Mucosa of stomach (tissue), 1 donor: ENCODE data around the gene FAM90A1.
A peak's percentile ranks its signal among the peaks of the same experiment; 100 is the strongest.
"Not testable (repeated sequence)": the region's sequence is repeated elsewhere in the genome, so short reads cannot be mapped to it uniquely, and the experiment has no call there.

Source experiments
- H3K27me3 ChIP-seq: one replicate; pipeline ENCODE4 v1.7.0; 2013; ENCODE audit warnings: mild to moderate bottlenecking, low read length; ENCODE audit not compliant: control insufficient read depth, insufficient read depth
- H3K36me3 ChIP-seq: one replicate; pipeline ENCODE4 v1.7.0; 2013; ENCODE audit warnings: low read length; ENCODE audit not compliant: control insufficient read depth, insufficient read depth
- H3K4me1 ChIP-seq: one replicate; pipeline ENCODE4 v1.7.0; 2013; ENCODE audit warnings: mild to moderate bottlenecking, low read length; ENCODE audit not compliant: control insufficient read depth, insufficient read depth
- H3K4me3 ChIP-seq: one replicate; pipeline ENCODE4 v1.7.0; 2013; ENCODE audit warnings: low read length
- H3K9ac ChIP-seq: one replicate; pipeline ENCODE4 v1.7.0; 2013; ENCODE audit warnings: mild to moderate bottlenecking, low read length, moderate library complexity
- H3K9me3 ChIP-seq: one replicate; pipeline ENCODE4 v1.7.0; 2013; ENCODE audit warnings: mild to moderate bottlenecking, low read length, moderate library complexity; ENCODE audit not compliant: control insufficient read depth
- donor health status: Pancreatic carcinoma.

Gene FAM90A1

DNA sequence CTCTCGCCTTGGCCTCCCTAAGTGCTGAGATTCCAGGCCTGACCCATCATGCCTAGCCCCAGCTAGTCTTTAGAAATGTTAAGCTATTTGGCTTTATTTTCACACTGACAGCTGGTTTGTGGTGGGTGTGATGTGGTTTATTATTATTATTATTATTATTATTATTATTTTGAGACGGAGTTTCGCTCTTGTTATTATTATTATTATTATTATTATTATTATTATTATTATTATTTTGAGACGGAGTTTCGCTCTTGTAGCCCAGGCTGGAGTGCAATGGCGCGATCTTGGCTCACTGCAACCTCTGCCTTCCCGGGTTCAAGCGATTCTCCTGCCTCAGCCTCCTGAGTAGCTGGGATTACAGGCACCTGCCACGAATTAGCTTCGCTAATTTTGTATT lies 1.2 kb upstream of the FAM90A1 start:
- not testable (repeated sequence) for H3K4me3 ChIP-seq, H3K27me3 ChIP-seq, H3K36me3 ChIP-seq, H3K9ac ChIP-seq, H3K9me3 ChIP-seq, H3K4me1 ChIP-seq

- H3K27me3 ChIP-seq, H3K9me3 ChIP-seq, H3K4me3 ChIP-seq, H3K4me1 ChIP-seq, H3K36me3 ChIP-seq: not testable (repeated sequence)
- H3K9ac ChIP-seq, result peak overlapping the region; percentile 28
Measured at GRCh38 chr12:8227732-8228077, 287 bp upstream of the FAM90A1 start.

- Histone ChIP-seq H3K4me1 (no peaks in the 10 kb centered on the region), H3K9me3 (no peaks in the 10 kb centered on the region), H3K36me3 (no peaks in the 10 kb centered on the region), H3K27me3 (no peaks in the 10 kb centered on the region), H3K4me3 (no peak overlapping the region), H3K9ac (no peak overlapping the region)
Measured at GRCh38 chr12:8226355-8226754, 1.1 kb downstream of the FAM90A1 start.

DNA sequence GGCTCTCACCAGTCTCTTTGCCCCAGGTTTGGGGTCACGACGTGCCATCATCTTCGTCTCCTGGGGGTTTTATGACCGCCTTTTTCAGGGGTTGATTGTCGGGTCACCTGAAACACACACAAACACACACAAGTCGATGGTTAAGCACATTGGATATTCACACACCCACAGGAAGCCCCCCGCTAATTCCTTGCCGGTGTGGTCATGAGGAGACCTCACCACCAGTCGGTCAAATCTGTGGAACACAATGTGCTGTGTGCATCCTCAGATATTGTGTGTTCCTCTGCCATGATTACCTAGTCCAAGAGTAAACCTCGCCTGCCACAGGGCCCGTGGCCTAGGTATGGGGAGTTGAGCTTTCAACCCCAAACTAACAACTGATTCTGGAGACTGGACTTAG lies 2.6 kb downstream of the FAM90A1 start:
- not testable (repeated sequence) for H3K9me3 ChIP-seq, H3K4me3 ChIP-seq, H3K36me3 ChIP-seq, H3K9ac ChIP-seq, H3K27me3 ChIP-seq, H3K4me1 ChIP-seq

DNA sequence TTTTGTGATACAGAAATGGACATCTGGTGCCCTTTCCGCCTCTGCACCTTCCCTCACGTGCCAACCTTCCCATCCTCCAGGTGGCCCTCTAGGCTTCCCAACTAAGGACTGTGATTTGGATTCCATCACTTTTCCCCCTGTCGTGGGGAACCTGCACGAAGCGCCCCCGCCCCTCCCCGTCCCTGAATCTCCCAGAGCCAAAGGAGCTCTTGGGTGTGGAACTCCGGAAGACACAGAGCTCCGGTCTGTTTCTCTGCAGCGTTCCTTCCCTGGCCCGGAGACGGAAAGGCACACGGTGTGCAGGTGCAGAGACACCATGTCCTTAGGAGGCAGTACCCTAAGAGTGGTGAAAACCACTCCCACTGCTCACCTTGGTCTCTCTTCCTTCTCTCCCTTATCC lies 3.8 kb downstream of the FAM90A1 start:
- H3K27me3 ChIP-seq, H3K4me1 ChIP-seq, H3K9me3 ChIP-seq, H3K9ac ChIP-seq, H3K36me3 ChIP-seq, H3K4me3 ChIP-seq: not testable (repeated sequence)

DNA sequence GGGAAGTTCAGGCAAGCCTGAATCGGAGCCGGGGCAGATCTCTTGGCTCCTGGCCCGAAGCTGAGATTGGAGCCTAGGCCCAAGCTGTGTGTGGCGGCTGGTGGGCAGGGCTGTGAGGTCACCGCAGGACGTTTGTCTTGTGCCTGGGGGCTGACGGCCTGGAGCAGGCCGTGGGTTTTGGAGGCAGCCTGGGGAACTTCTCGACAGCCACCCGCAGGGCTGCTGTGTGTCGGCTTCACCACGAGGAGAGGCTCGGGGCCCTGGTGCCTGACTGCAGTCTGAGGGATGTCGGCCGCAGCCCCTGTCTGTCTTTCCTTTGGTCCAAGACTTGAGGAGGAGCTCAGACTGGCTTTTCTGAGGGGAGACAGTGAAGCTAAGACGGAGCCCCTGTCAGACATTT lies 5.1 kb downstream of the FAM90A1 start:
- not testable (repeated sequence) for H3K4me1 ChIP-seq, H3K9ac ChIP-seq, H3K9me3 ChIP-seq, H3K36me3 ChIP-seq, H3K27me3 ChIP-seq, H3K4me3 ChIP-seq

- H3K9me3 ChIP-seq, H3K4me1 ChIP-seq, H3K27me3 ChIP-seq, H3K4me3 ChIP-seq, H3K9ac ChIP-seq, H3K36me3 ChIP-seq: not testable (repeated sequence)
Measured at GRCh38 chr12:8221844-8222243, 5.6 kb downstream of the FAM90A1 start.

DNA sequence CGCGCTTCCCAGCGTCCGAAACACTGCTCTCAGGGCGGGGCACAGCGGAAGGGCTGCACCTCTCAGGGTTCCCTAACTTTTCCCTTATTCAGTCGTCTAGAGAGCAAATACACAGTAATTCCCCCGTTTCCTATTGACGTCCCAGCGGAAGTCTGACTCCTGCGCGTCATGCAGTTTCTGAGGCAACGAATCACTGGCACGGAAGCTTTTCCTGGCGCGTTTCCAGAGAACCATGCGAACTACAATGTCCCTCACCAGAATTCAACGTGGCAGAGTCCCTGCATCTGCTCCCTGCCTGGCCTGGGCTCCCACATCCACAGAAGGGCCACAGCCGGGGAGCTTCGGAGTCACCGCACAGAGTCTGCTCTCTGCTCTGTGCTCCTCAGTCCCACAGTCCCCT lies 6.0 kb downstream of the FAM90A1 start:
- H3K9me3 ChIP-seq, H3K27me3 ChIP-seq, H3K9ac ChIP-seq, H3K4me1 ChIP-seq, H3K36me3 ChIP-seq, H3K4me3 ChIP-seq: not testable (repeated sequence)

DNA sequence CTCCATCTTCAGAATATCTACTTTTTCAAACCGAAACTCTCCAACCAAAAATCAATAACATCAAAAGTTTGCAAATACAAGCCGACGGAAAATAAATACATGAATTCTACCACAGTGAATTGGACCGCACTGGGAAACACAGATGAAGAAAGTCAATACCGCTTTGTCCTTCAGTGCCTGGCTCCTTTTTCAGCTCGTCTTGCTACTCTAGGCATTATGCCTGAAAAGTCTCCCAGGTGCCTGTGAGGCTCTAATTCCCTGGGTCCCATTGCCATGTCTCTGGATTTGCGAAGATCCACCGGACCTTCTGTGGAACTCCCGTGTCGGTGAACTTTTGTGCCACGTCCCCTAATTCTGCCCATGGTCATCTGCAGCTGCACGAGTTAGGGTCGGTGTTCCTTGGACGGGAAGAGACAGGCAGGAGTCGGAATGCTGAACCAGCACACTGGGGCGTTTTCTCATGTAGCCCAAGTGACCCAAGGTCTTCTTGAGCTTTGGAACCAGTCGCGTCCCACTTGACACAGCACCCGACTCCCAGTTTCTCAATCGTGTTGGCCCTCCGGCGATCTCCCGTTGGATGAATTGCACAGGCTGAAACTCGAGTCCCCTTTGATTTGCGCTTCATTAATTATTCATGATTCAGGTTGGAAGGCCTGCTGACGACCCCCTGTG lies 8.6 kb downstream of the FAM90A1 start:
- not testable (repeated sequence) for H3K9me3 ChIP-seq, H3K4me1 ChIP-seq, H3K9ac ChIP-seq, H3K36me3 ChIP-seq, H3K27me3 ChIP-seq, H3K4me3 ChIP-seq

DNA sequence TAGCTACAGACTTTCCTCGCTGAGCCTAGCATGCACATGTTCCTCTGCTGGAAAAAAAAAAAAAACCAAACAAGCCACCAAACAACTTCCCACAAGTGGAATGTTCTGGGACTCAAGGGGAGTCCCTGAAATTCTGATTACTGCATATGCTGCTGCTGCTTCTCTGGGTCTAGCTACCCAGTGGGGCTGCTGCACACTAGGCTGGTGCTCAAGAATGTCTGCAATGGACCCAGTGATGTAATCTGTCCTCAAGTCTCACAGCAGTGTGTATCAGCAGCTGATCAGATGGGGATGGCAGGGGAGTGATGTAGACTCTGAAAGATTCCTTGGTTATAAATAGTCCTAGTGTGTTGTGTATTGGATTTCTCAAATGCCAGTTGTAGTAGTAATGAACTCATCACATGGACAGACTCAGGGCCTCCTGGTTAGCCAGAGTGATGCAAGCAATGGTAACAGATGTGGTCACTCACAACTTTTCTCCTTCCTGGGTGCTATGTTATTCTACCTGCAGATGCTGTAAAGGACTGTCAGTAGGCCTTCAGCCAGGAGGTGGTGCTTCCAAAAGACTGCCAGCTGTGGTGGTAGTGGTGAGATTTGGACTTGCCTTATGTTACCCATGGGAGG lies 29.6 kb downstream of the FAM90A1 start:
- H3K9me3 ChIP-seq, H3K4me1 ChIP-seq, H3K36me3 ChIP-seq, H3K27me3 ChIP-seq, H3K9ac ChIP-seq, H3K4me3 ChIP-seq: not testable (repeated sequence)

DNA sequence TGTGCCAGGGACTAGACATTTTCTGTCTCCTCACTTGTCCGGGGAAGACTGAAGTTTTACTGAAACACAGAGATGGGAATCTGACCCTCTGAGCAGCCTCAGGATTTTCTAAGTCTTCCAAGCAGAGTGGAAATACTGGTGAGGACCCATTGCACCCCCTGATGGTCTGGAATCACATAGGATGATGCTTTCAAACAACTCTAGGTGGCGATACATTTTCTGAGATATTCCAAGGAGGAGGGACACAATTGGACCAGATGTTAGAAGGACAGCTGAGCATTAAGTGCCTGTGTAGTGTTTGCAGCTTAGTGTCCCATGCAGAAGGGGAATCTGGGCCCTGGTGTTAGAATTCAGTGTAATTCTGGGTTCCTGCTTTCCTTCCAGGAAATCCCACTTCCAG lies 39.3 kb downstream of the FAM90A1 start:
- not testable (repeated sequence) for H3K4me3 ChIP-seq, H3K36me3 ChIP-seq, H3K4me1 ChIP-seq

DNA sequence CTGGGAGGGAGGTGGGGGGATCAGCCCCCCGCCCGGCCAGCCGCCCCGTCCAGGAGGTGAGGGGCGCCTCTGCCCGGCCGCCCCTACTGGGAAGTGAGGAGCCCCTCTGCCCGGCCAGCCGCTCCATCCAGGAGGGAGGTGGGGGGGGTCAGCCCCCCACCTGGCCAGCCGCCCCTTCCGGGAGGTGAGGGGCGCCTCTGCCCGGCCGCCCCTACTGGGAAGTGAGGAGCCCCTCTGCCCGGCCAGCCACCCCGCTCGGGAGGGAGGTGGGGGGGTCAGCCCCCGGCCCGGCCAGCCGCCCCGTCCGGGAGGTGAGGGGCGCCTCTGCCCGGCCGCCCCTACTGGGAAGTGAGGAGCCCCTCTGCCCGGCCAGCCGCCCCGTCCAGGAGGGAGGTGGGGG lies 43.2 kb downstream of the FAM90A1 start:
- not testable (repeated sequence) for H3K4me1 ChIP-seq, H3K9ac ChIP-seq, H3K36me3 ChIP-seq, H3K4me3 ChIP-seq, H3K9me3 ChIP-seq, H3K27me3 ChIP-seq

More for the DNA sequence above, 39.3 kb downstream of the FAM90A1 start:
- not testable (repeated sequence) for H3K9ac ChIP-seq, H3K27me3 ChIP-seq, H3K9me3 ChIP-seq

- not testable (repeated sequence) for H3K27me3 ChIP-seq, H3K9ac ChIP-seq, H3K9me3 ChIP-seq, H3K36me3 ChIP-seq, H3K4me1 ChIP-seq, H3K4me3 ChIP-seq
Measured at GRCh38 chr12:8183346-8183745, 44.1 kb downstream of the FAM90A1 start.
